PC-3 (cell line): ENCODE data around the gene CYBC1. TPM values are rescaled to one million over a fixed set of nuclear protein-coding genes. Genes with fewer than 3 reads are reported as not detected.

Experiments used
- ATAC-seq: fragments of 200-7000 bp; cut with Tn5 transposase; 2 replicates; pipeline ENCODE4 v1.9.1; 2020; ENCODE audit warnings: mild to moderate bottlenecking, moderate library complexity
- BruUV-seq: library from RNA; stranded (reverse); fragments of 400-500 nt; replicated peaks from 2 replicates; lab custom pipeline; 2021; lab: Mats Ljungman, UMichigan
- CTCF ChIA-PET: fragments of 300-600 bp; sonication (Branson Sonifier 250); formaldehyde crosslinking; loops from one replicate; lab custom pipeline; 2022; ENCODE audit warnings: antibody characterized with exemption; lab: Charles Lee
- POLR2A ChIA-PET: fragments of 300-600 bp; sonication (Branson Sonifier 250); formaldehyde crosslinking; loops from one replicate; lab custom pipeline; 2022; ENCODE audit warnings: antibody characterized with exemption; ENCODE audit not compliant: unreplicated experiment; lab: Charles Lee
- DNase-seq: peaks from one replicate; pipeline ENCODE4 v3.0.0-alpha.2; 2015
- H2AFZ ChIP-seq: fragments of 300-600 bp; sonication (generic); 2 replicates; pipeline ENCODE4 v1.6.0; 2016; ENCODE audit warnings: antibody characterized with exemption, low read length
- H3F3A ChIP-seq: fragments of 300-600 bp; sonication (generic); one replicate; pipeline ENCODE4 v1.6.0; 2017; ENCODE audit warnings: antibody characterized with exemption, low read length, control low read depth, mild to moderate bottlenecking; ENCODE audit not compliant: unreplicated experiment
- H3K27ac ChIP-seq: fragments of 300-600 bp; sonication (generic); 2 replicates; pipeline ENCODE4 v1.5.1; 2016; ENCODE audit warnings: mild to moderate bottlenecking, low read length
- H3K27me3 ChIP-seq: fragments of 300-600 bp; sonication (generic); 2 replicates; pipeline ENCODE4 v1.6.1; 2016; ENCODE audit warnings: low read length, mixed read lengths
- H3K36me3 ChIP-seq: fragments of 300-600 bp; sonication (generic); 2 replicates; pipeline ENCODE4 v1.6.1; 2016; ENCODE audit warnings: low read depth, mixed run types, low read length, mixed read lengths
- H3K4me1 ChIP-seq: fragments of 300-600 bp; sonication (generic); 2 replicates; pipeline ENCODE4 v1.5.1; 2016; ENCODE audit warnings: low read length; ENCODE audit not compliant: insufficient read depth
- H3K4me2 ChIP-seq: fragments of 300-600 bp; sonication (generic); 2 replicates; pipeline ENCODE4 v1.6.0; 2016; ENCODE audit warnings: low read length
- H3K4me3 ChIP-seq: fragments of 300-600 bp; sonication (generic); 2 replicates; pipeline ENCODE4 v1.5.1; 2016; ENCODE audit warnings: mild to moderate bottlenecking, low read length, mixed read lengths
- H3K79me2 ChIP-seq: fragments of 300-600 bp; sonication (generic); 2 replicates; pipeline ENCODE4 v1.6.1; 2017; ENCODE audit warnings: low read length, mixed read lengths
- H3K9ac ChIP-seq: fragments of 300-600 bp; sonication (generic); 2 replicates; pipeline ENCODE4 v1.6.0; 2016; ENCODE audit warnings: mild to moderate bottlenecking, low read length
- H3K9me2 ChIP-seq: fragments of 300-600 bp; sonication (generic); replicated peaks from 2 replicates; pipeline ENCODE4 v1.6.1; 2016; ENCODE audit warnings: mixed run types, low read length, mixed read lengths
- H3K9me3 ChIP-seq: fragments of 300-600 bp; sonication (generic); 2 replicates; pipeline ENCODE4 v1.6.1; 2016; ENCODE audit warnings: low read length, mixed read lengths
- H4K20me1 ChIP-seq: fragments of 300-600 bp; sonication (generic); 2 replicates; pipeline ENCODE4 v1.6.1; 2016; ENCODE audit warnings: low read length, mixed read lengths
- EZH2 ChIP-seq: fragments of 300-600 bp; sonication (generic); IDR thresholded peaks from one replicate; pipeline ENCODE4 v1.6.1; 2017; ENCODE audit warnings: antibody characterized with exemption, mild to moderate bottlenecking, low read length; ENCODE audit not compliant: unreplicated experiment
- EZH2phosphoT487 ChIP-seq: fragments of 300-600 bp; sonication (generic); IDR thresholded peaks from 2 replicates; pipeline ENCODE4 v1.6.1; 2018; ENCODE audit warnings: mild to moderate bottlenecking, antibody characterized with exemption, low read length, borderline replicate concordance
- intact Hi-C: fragments of 100-400 bp; cut with micrococcal nuclease; formaldehyde crosslinking; loops from 2 replicates; pipeline ENCODE4 v1.9.0; 2023
- total RNA-seq: library from RNA; depleted of rRNA; stranded (reverse); fragments of >200 nt; gene quantifications from 2 replicates; pipeline ENCODE4 v1.2.3, GENCODE V29; 2014
- TF ChIP-seq, protein P1 (sequence below): fragments of 300-600 bp; sonication (generic); conservative IDR thresholded peaks from 2 replicates; pipeline ENCODE4 v1.5.1; 2017; ENCODE audit warnings: antibody characterized with exemption, low read depth, mild to moderate bottlenecking, low read length

CYBC1 gene
- total RNA-seq, 1 experiment from 2014 or later: 77.2 TPM

DNA sequence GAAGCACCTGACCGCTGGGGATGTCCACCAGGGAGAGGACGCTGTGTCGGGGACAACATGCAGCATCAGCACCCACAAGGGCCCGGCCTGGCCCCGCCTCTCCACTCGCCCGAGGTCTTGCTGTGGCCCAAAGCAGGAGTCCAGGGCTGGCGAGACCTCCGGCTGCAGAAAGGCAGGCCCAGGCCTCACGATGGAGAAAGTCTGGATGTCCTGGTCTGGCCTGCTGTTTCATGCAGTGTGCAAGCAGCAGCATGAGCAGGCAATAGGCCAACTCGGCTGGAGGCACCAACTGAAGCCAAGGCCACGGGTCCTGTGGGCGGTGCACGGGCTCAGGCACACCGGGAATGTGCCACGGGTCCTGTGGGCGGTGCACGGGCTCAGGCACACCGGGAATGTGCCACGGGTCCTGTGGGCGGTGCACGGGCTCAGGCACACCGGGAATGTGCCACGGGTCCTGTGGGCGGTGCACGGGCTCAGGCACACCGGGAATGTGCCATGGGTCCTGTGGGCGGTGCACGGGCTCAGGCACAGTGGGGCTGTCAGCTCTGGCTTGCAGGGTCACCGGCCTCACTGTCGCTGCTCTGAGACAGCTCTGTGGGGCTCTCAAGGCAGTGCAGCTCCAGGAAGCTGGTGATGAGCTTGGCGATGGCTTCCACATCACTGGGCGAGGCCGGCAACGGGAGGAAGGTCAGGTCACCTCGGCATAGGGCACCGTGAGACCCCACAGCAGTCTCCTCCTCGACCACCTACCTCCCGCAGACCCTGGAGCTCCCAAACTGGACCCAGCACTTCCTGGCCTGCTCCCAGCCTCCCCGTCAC is 6.9 kb downstream of the CYBC1 start:
- TF ChIP-seq EZH2phosphoT487 (no peak), EZH2 (no peak)
- TF ChIP-seq, protein P1, sequence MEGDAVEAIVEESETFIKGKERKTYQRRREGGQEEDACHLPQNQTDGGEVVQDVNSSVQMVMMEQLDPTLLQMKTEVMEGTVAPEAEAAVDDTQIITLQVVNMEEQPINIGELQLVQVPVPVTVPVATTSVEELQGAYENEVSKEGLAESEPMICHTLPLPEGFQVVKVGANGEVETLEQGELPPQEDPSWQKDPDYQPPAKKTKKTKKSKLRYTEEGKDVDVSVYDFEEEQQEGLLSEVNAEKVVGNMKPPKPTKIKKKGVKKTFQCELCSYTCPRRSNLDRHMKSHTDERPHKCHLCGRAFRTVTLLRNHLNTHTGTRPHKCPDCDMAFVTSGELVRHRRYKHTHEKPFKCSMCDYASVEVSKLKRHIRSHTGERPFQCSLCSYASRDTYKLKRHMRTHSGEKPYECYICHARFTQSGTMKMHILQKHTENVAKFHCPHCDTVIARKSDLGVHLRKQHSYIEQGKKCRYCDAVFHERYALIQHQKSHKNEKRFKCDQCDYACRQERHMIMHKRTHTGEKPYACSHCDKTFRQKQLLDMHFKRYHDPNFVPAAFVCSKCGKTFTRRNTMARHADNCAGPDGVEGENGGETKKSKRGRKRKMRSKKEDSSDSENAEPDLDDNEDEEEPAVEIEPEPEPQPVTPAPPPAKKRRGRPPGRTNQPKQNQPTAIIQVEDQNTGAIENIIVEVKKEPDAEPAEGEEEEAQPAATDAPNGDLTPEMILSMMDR: no peak
- Histone ChIP-seq H3F3A (no peaks in the 10 kb centered on the region), H3K4me2 (no peak overlapping the region), H3K4me1 (no peaks in the 10 kb centered on the region), H3K9ac (no peak overlapping the region), H3K9me3 (no peaks in the 10 kb centered on the region), H3K27me3 (no peaks in the 10 kb centered on the region), H3K27ac (no peak overlapping the region), H3K36me3 (no peaks in the 10 kb centered on the region), H2AFZ (no peak overlapping the region), H3K4me3 (no peak overlapping the region), H4K20me1 (no peaks in the 10 kb centered on the region), H3K79me2 (no peaks in the 10 kb centered on the region; the same call in 1 of the 2 replicates), H3K9me2 (no peaks in the 10 kb centered on the region)
- DNase-seq: no peak
- no TSS peak for BruUV-seq
- intact Hi-C loops: no loop called here
- no peak for ATAC-seq
- ChIA-PET POLR2A (no interaction called here), CTCF (no interaction called here)

DNA sequence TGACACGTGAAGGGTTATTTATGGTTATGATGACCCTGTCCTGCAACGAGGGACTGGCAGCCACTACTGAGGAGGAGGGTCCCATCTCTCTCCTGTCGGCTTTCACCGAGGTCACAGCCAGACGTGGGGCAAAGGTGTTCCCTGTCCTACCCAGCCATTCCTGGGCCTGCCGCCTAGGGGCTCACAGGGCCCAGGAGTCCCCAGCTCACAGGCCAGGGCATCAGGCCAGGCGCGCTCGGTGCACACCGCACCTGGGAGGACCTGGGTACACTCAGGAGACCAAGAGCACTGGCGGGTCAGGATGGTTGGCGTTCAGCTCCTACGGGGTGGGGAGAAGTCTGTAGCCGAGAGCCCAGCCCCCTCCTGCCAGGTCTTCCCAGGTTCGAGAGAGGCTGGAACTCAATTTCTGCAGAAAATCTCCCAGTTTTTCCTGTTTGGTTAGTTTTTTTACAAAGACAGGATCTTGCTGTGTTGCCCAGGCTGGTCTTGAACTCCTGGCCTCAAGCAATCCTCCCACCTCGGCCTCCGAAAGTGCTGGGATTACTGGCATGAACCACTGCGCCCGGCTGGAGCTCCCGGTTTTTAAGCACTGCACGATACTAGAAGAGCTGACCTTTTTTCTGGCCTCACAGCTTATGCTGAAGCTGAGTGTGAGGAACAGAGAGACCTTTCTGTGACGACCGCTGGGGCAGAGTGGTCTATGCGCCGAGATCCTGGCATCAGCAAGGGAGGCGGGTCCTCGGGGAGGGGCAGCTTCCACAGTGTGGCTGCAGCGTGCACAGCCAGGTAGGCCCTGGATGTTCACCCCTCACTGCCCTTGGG is 7.7 kb downstream of the CYBC1 start:
- TF ChIP-seq EZH2 (no peak), EZH2phosphoT487 (no peak)
- TF ChIP-seq, protein P1: no peak
- ChIA-PET POLR2A (no interaction called here), CTCF (no interaction called here)
- no peaks in the 10 kb centered on the region for H3K36me3 ChIP-seq
- intact Hi-C loops: no loop called here
- no peaks in the 10 kb centered on the region for H3K4me1 ChIP-seq
- BruUV-seq: TSS peak; percentile 45
- H3F3A ChIP-seq: no peaks in the 10 kb centered on the region
- H3K4me3 ChIP-seq: no peak overlapping the region
- no peaks in the 10 kb centered on the region for H3K79me2 ChIP-seq
- no peaks in the 10 kb centered on the region for H3K9me3 ChIP-seq
- no peaks in the 10 kb centered on the region for H4K20me1 ChIP-seq
- no peaks in the 10 kb centered on the region for H3K27me3 ChIP-seq
- H3K9ac ChIP-seq: no peak overlapping the region
- H3K4me2 ChIP-seq: no peak overlapping the region
- H3K9me2 ChIP-seq: no peaks in the 10 kb centered on the region
- ATAC-seq (no peak), DNase-seq (no peak)
- H3K27ac ChIP-seq: no peak overlapping the region
- H2AFZ ChIP-seq: no peak overlapping the region
